K562 (cell line): ENCODE results near the gene UBL3. TPM values are rescaled to one million over a fixed set of nuclear protein-coding genes. Genes with fewer than 3 reads are reported as not detected.

Experiments
- EP400 ChIP-seq: fragments of 450-650 bp; IDR thresholded peaks from 2 replicates; pipeline ENCODE4 v1.6.1; 2017; ENCODE audit warnings: antibody characterized with exemption, mild to moderate bottlenecking, moderate library complexity
- MCM5 ChIP-seq: fragments of 450-650 bp; IDR thresholded peaks from 2 replicates; pipeline ENCODE4 v1.6.1; 2016; ENCODE audit warnings: low read depth
- SAP30 ChIP-seq: fragments of 200-600 bp; sonication (generic); IDR thresholded peaks from 2 replicates; pipeline ENCODE4 v1.6.1; 2012; ENCODE audit warnings: borderline replicate concordance, low read depth, mild to moderate bottlenecking, moderate library complexity, low read length, control low read depth, inconsistent platforms; ENCODE audit not compliant: insufficient read depth, poor library complexity, severe bottlenecking
- TCF3 ChIP-seq: sonication (generic); formaldehyde crosslinking; IDR thresholded peaks from 2 replicates; pipeline ENCODE4 v1.4.0; 2020; ENCODE audit warnings: mild to moderate bottlenecking, missing genetic modification reagents
- WHSC1 ChIP-seq: IDR thresholded peaks from one replicate; pipeline ENCODE4 v1.6.1; 2012; ENCODE audit warnings: low read length, control low read depth, inconsistent platforms
- polyA plus RNA-seq, 8 experiments: library from polyadenylated mRNA; depleted of rRNA in 4 of 8; stranded (reverse) in 5 of 8; unstranded in 3 of 8; fragments of >200 nt; fragmentation: Nextera tagmentation in 2 of 8; fragmentation: Illumina TruSeq in 1 of 8; extraction: Ambion mirVana in 2 of 8; extraction: Trizol in 1 of 8; gene quantifications; 2 replicates each; pipeline versions ENCODE4 v1.2.1 to v1.2.3, GENCODE V29; 2011 to 2014; ENCODE audit warnings: inconsistent platforms in 1 of 8, missing spikeins in 1 of 8
- total RNA-seq, 7 experiments: library from RNA; depleted of rRNA in 6 of 7; stranded (reverse); fragments of >200 nt in 6 of 7; fragmentation: Illumina TruSeq in 2 of 7; extraction: Trizol in 2 of 7; gene quantifications; 2 replicates each; pipeline versions ENCODE4 v1.2.1 to v1.2.3, GENCODE V29; 2011 to 2021; ENCODE audit warnings: low replicate concordance in 1 of 7
- TF ChIP-seq, protein P1 (sequence below), 2 experiments: IDR thresholded peaks; 2 replicates each; pipeline ENCODE4 v1.6.1; 2011; ENCODE audit warnings: borderline replicate concordance in 1 of 2, control low read depth in 1 of 2, low read depth in 1 of 2, low read length in 1 of 2, mild to moderate bottlenecking in 1 of 2, mixed read lengths in 1 of 2, moderate library complexity in 1 of 2; ENCODE audit not compliant: insufficient read depth in 1 of 2, insufficient read length in 1 of 2, poor library complexity in 1 of 2, severe bottlenecking in 1 of 2; ENCODE audit errors: extremely low read depth in 1 of 2
- TF ChIP-seq, protein P2 (sequence below): fragments of 250-450 bp; sonication (Bioruptor Pico); IDR thresholded peaks from 2 replicates; pipeline ENCODE4 v1.4.0; 2020; ENCODE audit warnings: mild to moderate bottlenecking
- TF ChIP-seq, protein P3 (sequence below): sonication (generic); formaldehyde crosslinking; IDR thresholded peaks from 2 replicates; pipeline ENCODE4 v1.9.0; 2022; ENCODE audit warnings: mild to moderate bottlenecking, missing genetic modification reagents
- TF ChIP-seq, protein P4 (sequence below): sonication (generic); formaldehyde crosslinking; IDR thresholded peaks from 2 replicates; pipeline ENCODE4 v1.8.0; 2023; ENCODE audit warnings: mild to moderate bottlenecking, missing genetic modification reagents
- TF ChIP-seq, protein P5 (sequence below): fragments of 200-600 bp; sonication (generic); IDR thresholded peaks from one replicate; pipeline ENCODE4 v1.6.1; 2012; ENCODE audit warnings: mild to moderate bottlenecking, low read depth, low read length, inconsistent platforms

The UBL3 gene
- total and polyA plus RNA-seq, 9 of the 15 experiments (the other 6 are each of a cell fraction or from before 2014, with no cell fraction given) = 0.64 to 2.4 (median 1.8) TPM

DNA sequence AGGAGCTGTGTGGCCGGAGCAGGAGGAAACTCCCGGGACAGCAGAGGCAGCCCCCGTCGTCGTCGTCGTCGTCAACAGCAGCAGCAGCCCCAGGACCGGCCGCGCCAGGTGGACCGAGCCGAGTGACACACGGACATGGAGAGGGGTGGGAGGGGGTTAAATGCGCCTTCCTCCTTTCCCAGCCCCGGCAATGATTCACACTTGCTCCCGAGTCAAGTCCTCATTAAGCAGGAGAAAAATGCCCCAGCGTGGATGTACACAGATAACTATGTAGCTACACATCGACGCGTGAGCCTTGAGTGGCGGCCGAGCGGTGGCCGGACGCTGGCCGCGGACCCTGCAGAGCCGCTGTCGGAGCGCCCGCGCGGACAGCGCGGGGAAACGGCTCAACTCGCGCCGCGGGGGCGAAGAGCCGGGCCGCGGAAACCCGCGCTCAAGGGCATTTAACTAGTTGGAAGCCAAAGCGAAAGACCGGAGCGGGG is 645 bp downstream of the UBL3 start (continued):
- TF ChIP-seq, protein P1, sequence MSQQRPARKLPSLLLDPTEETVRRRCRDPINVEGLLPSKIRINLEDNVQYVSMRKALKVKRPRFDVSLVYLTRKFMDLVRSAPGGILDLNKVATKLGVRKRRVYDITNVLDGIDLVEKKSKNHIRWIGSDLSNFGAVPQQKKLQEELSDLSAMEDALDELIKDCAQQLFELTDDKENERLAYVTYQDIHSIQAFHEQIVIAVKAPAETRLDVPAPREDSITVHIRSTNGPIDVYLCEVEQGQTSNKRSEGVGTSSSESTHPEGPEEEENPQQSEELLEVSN (IDR thresholded peaks at IDR 0.05; ENCODE audit: borderline replicate concordance in 1 of 2, extremely low read depth in 1 of 2, insufficient read depth in 1 of 2, insufficient read length in 1 of 2, low read depth in 1 of 2, low read length in 1 of 2, poor library complexity in 1 of 2, severe bottlenecking in 1 of 2) = peak; percentile 15 to 67
- TF ChIP-seq, protein P2, sequence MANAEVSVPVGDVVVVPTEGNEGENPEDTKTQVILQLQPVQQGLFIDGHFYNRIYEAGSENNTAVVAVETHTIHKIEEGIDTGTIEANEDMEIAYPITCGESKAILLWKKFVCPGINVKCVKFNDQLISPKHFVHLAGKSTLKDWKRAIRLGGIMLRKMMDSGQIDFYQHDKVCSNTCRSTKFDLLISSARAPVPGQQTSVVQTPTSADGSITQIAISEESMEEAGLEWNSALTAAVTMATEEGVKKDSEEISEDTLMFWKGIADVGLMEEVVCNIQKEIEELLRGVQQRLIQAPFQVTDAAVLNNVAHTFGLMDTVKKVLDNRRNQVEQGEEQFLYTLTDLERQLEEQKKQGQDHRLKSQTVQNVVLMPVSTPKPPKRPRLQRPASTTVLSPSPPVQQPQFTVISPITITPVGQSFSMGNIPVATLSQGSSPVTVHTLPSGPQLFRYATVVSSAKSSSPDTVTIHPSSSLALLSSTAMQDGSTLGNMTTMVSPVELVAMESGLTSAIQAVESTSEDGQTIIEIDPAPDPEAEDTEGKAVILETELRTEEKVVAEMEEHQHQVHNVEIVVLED = no peak
- TF ChIP-seq, protein P3, sequence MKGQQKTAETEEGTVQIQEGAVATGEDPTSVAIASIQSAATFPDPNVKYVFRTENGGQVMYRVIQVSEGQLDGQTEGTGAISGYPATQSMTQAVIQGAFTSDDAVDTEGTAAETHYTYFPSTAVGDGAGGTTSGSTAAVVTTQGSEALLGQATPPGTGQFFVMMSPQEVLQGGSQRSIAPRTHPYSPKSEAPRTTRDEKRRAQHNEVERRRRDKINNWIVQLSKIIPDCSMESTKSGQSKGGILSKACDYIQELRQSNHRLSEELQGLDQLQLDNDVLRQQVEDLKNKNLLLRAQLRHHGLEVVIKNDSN (CRISPR knock-in tag) = no peak
- TF ChIP-seq WHSC1 (no peak), TCF3 (CRISPR knock-in tag) (no peak), MCM5 (no peak), EP400 (no peak), SAP30 (peak; percentile 15)
- TF ChIP-seq, protein P4, sequence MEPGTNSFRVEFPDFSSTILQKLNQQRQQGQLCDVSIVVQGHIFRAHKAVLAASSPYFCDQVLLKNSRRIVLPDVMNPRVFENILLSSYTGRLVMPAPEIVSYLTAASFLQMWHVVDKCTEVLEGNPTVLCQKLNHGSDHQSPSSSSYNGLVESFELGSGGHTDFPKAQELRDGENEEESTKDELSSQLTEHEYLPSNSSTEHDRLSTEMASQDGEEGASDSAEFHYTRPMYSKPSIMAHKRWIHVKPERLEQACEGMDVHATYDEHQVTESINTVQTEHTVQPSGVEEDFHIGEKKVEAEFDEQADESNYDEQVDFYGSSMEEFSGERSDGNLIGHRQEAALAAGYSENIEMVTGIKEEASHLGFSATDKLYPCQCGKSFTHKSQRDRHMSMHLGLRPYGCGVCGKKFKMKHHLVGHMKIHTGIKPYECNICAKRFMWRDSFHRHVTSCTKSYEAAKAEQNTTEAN (CRISPR knock-in tag) = no peak
- TF ChIP-seq, protein P5, sequence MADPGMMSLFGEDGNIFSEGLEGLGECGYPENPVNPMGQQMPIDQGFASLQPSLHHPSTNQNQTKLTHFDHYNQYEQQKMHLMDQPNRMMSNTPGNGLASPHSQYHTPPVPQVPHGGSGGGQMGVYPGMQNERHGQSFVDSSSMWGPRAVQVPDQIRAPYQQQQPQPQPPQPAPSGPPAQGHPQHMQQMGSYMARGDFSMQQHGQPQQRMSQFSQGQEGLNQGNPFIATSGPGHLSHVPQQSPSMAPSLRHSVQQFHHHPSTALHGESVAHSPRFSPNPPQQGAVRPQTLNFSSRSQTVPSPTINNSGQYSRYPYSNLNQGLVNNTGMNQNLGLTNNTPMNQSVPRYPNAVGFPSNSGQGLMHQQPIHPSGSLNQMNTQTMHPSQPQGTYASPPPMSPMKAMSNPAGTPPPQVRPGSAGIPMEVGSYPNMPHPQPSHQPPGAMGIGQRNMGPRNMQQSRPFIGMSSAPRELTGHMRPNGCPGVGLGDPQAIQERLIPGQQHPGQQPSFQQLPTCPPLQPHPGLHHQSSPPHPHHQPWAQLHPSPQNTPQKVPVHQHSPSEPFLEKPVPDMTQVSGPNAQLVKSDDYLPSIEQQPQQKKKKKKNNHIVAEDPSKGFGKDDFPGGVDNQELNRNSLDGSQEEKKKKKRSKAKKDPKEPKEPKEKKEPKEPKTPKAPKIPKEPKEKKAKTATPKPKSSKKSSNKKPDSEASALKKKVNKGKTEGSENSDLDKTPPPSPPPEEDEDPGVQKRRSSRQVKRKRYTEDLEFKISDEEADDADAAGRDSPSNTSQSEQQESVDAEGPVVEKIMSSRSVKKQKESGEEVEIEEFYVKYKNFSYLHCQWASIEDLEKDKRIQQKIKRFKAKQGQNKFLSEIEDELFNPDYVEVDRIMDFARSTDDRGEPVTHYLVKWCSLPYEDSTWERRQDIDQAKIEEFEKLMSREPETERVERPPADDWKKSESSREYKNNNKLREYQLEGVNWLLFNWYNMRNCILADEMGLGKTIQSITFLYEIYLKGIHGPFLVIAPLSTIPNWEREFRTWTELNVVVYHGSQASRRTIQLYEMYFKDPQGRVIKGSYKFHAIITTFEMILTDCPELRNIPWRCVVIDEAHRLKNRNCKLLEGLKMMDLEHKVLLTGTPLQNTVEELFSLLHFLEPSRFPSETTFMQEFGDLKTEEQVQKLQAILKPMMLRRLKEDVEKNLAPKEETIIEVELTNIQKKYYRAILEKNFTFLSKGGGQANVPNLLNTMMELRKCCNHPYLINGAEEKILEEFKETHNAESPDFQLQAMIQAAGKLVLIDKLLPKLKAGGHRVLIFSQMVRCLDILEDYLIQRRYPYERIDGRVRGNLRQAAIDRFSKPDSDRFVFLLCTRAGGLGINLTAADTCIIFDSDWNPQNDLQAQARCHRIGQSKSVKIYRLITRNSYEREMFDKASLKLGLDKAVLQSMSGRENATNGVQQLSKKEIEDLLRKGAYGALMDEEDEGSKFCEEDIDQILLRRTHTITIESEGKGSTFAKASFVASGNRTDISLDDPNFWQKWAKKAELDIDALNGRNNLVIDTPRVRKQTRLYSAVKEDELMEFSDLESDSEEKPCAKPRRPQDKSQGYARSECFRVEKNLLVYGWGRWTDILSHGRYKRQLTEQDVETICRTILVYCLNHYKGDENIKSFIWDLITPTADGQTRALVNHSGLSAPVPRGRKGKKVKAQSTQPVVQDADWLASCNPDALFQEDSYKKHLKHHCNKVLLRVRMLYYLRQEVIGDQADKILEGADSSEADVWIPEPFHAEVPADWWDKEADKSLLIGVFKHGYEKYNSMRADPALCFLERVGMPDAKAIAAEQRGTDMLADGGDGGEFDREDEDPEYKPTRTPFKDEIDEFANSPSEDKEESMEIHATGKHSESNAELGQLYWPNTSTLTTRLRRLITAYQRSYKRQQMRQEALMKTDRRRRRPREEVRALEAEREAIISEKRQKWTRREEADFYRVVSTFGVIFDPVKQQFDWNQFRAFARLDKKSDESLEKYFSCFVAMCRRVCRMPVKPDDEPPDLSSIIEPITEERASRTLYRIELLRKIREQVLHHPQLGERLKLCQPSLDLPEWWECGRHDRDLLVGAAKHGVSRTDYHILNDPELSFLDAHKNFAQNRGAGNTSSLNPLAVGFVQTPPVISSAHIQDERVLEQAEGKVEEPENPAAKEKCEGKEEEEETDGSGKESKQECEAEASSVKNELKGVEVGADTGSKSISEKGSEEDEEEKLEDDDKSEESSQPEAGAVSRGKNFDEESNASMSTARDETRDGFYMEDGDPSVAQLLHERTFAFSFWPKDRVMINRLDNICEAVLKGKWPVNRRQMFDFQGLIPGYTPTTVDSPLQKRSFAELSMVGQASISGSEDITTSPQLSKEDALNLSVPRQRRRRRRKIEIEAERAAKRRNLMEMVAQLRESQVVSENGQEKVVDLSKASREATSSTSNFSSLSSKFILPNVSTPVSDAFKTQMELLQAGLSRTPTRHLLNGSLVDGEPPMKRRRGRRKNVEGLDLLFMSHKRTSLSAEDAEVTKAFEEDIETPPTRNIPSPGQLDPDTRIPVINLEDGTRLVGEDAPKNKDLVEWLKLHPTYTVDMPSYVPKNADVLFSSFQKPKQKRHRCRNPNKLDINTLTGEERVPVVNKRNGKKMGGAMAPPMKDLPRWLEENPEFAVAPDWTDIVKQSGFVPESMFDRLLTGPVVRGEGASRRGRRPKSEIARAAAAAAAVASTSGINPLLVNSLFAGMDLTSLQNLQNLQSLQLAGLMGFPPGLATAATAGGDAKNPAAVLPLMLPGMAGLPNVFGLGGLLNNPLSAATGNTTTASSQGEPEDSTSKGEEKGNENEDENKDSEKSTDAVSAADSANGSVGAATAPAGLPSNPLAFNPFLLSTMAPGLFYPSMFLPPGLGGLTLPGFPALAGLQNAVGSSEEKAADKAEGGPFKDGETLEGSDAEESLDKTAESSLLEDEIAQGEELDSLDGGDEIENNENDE = no peak
